Heart left ventricle (tissue), 16 donors: ENCODE data around the gene DCX. TPM values are rescaled to one million over a fixed set of nuclear protein-coding genes. Genes with fewer than 3 reads are reported as not detected.

Experiments used
- ATAC-seq, 4 donors: fragments of 200-7000 bp; cut with Tn5 transposase; one replicate each; pipeline ENCODE4 v1.9.1; 2020 to 2022; ENCODE audit warnings: moderate library complexity in 4 of 4, mild to moderate bottlenecking in 3 of 4, moderate number of reproducible peaks in 1 of 4
- DNase-seq, 5 donors: peaks; one replicate each; pipeline ENCODE4 v3.0.0-alpha.2; 2020
- H3K27ac ChIP-seq, 12 donors: fragments of 200-600 bp; sonication (generic) in 4 of 12; one replicate each; pipeline versions ENCODE4 v1.5.0 to v1.8.0; 2016 to 2022; ENCODE audit warnings: mild to moderate bottlenecking in 2 of 12
- H3K27me3 ChIP-seq, 9 donors: fragments of 200-600 bp; sonication (generic) in 2 of 9; one replicate each; pipeline versions ENCODE4 v1.5.1 to v1.8.0; 2016 to 2022; ENCODE audit warnings: mild to moderate bottlenecking in 3 of 9
- H3K36me3 ChIP-seq, 9 donors: fragments of 200-600 bp; sonication (generic) in 2 of 9; one replicate each; pipeline versions ENCODE4 v1.5.0 to v1.8.0; 2018 to 2022; ENCODE audit warnings: mild to moderate bottlenecking in 2 of 9
- H3K4me1 ChIP-seq, 12 donors: fragments of 200-600 bp; sonication (generic) in 4 of 12; one replicate each; pipeline versions ENCODE4 v1.5.0 to v1.8.0; 2016 to 2022; ENCODE audit warnings: mild to moderate bottlenecking in 3 of 12
- H3K4me3 ChIP-seq, 12 donors: fragments of 200-600 bp; sonication (generic) in 4 of 12; one replicate each; pipeline versions ENCODE4 v1.5.0 to v1.8.0; 2017 to 2022; ENCODE audit warnings: mild to moderate bottlenecking in 9 of 12, moderate library complexity in 4 of 12
- H3K9me3 ChIP-seq, 12 donors: fragments of 200-600 bp; sonication (generic) in 4 of 12; one replicate each; pipeline versions ENCODE4 v1.5.0 to v1.8.0; 2016 to 2022; ENCODE audit warnings: mild to moderate bottlenecking in 1 of 12
- CTCF ChIP-seq, 12 donors: fragments of 200-600 bp; sonication (generic) in 4 of 12; IDR thresholded peaks; one replicate each; pipeline versions ENCODE4 v1.5.0 to v1.8.0; 2018 to 2022; ENCODE audit warnings: antibody characterized with exemption in 12 of 12, mild to moderate bottlenecking in 5 of 12
- POLR2A ChIP-seq, 2 donors: fragments of 450-650 bp; IDR thresholded peaks; one replicate each; pipeline ENCODE4 v1.6.1; 2017; ENCODE audit warnings: antibody characterized with exemption in 2 of 2, mild to moderate bottlenecking in 2 of 2, moderate library complexity in 2 of 2
- WGBS, 4 donors: extraction: QIAGEN DNeasy Blood & Tissue Kit in 2 of 4; methylation state at CpG; one replicate each; pipeline versions ENCODE4 v1.1.5 to v1.1.7; 2013 to 2018; 5-methylcytosine and 5-hydroxymethylcytosine counted together
- intact Hi-C, 10 donors: fragments of 100-400 bp; cut with DNase I; formaldehyde crosslinking; loops; one replicate each; pipeline versions ENCODE4 v1.11.1 to v1.14.2; 2022
- polyA plus RNA-seq, 2 donors: library from polyadenylated mRNA; stranded (reverse); fragments of 200-250 nt; gene quantifications; one replicate each; pipeline ENCODE4 v1.2.3, GENCODE V29; 2013
- total RNA-seq, 9 donors: library from RNA; depleted of rRNA in 2 of 9; stranded (reverse); fragments of >200 nt in 2 of 9; fragmentation: NEBNext Ultra II Directional in 3 of 9; extraction: Animal tissue kit (Norgen Biotek cat#: 25700) in 3 of 9; gene quantifications; one replicate each; pipeline versions ENCODE4 v1.1.0 to v1.2.4, GENCODE V29; 2016 to 2023
- donor health status: ischemic (EF 13 %, LVEDD 7.1; RV severe dilation, severe dysfunction).
- donor health status: healthy with polysubstance abuse.
- donor health status: DM: no; HTN: yes; CAD: no.
- donor health status: DM: no; HTN: no; CAD: no.
- donor health status: ischemic (EF 25% LVEDD 6.9; RV normal size, moderate dysfunction).
- donor health status: ischemic (EF 25% LVEDD 5.7; RV mildly dilated, moderate dysfunction).
- donor health status: healthy.
- donor health status: DM: yes; HTN: yes; CAD: no.
- donor health status: ischemic (EF 35%, LVEDD 5.7; RV mildly dilated, moderate dysfunction).
- donor health status: nonischemic (EF 11% LVEDD 7.7; RV severe dilation, severe dysfunction).
- donor health status: DM: yes; HTN: yes; CAD: no.
- donor health status: PGD.
- donor health status: ischemic (EF 29% LVEDD 5.4; RV normal size, mild dysfunction).
- donor health status: nonischemic (EF 23%, LVEDD 6.1; RV moderate dilation, normal function).

The DCX gene
- total and polyA plus RNA-seq, 11 donors = 0.04 to 0.09 (median 0.07) TPM; not detected in 7

- no peak for DNase-seq
- no peak overlapping the region for H3K27ac ChIP-seq
- H3K9me3 ChIP-seq = no peaks in the 10 kb centered on the region
- intact Hi-C loops = no loop called here
- H3K4me3 ChIP-seq = no peak overlapping the region
- H3K4me1 ChIP-seq = no peaks in the 10 kb centered on the region
- H3K36me3 ChIP-seq = no peaks in the 10 kb centered on the region
- peaks cover 0 to 12% (median 0%) of the 10 kb centered on the region in 9 donors for H3K27me3 ChIP-seq
- TF ChIP-seq CTCF (IDR thresholded peaks at IDR 0.05) (no peak), POLR2A (IDR thresholded peaks at IDR 0.05) (no peak)
- no peak for ATAC-seq
Observed at GRCh38 chrX:111339212-111339611, 72.8 kb downstream of the DCX start.

- Histone ChIP-seq H3K9me3 (no peaks in the 10 kb centered on the region), H3K4me3 (no peak overlapping the region), H3K27ac (no peak overlapping the region), H3K36me3 (no peaks in the 10 kb centered on the region), H3K4me1 (no peaks in the 10 kb centered on the region), H3K27me3 (peaks cover 0 to 20% (median 0%) of the 10 kb centered on the region in 9 donors)
- 45 to 63% (median 57%) methylated on average over 4 of the region's 4 CpGs for WGBS, 4 donors
- ATAC-seq (no peak), DNase-seq (no peak)
- TF ChIP-seq POLR2A (IDR thresholded peaks at IDR 0.05) = no peak
- TF ChIP-seq CTCF (IDR thresholded peaks at IDR 0.05) = no peak
- intact Hi-C loops = no loop called here
Observed at GRCh38 chrX:111338095-111338698, 73.8 kb downstream of the DCX start.

GRCh38 chrX:111337067-111337637 lies 74.8 kb downstream of the DCX start:
- ATAC-seq (no peak), DNase-seq (no peak)
- 45 to 63% (median 54%) methylated on average over 2 of the region's 2 CpGs for WGBS, 4 donors
- Histone ChIP-seq H3K36me3 (no peaks in the 10 kb centered on the region), H3K4me3 (no peak overlapping the region), H3K4me1 (no peaks in the 10 kb centered on the region), H3K27me3 (peaks cover 0 to 21% (median 0%) of the 10 kb centered on the region in 9 donors), H3K27ac (no peak overlapping the region), H3K9me3 (no peaks in the 10 kb centered on the region)
- intact Hi-C loops = no loop called here
- TF ChIP-seq POLR2A (IDR thresholded peaks at IDR 0.05) = no peak
- no peak for TF ChIP-seq CTCF (IDR thresholded peaks at IDR 0.05)

GRCh38 chrX:111336141-111336540 lies 75.9 kb downstream of the DCX start:
- Histone ChIP-seq H3K27ac (no peak overlapping the region), H3K27me3 (peaks cover 0 to 28% (median 0%) of the 10 kb centered on the region in 9 donors), H3K4me1 (no peaks in the 10 kb centered on the region), H3K4me3 (no peak overlapping the region), H3K9me3 (no peaks in the 10 kb centered on the region), H3K36me3 (no peaks in the 10 kb centered on the region)
- TF ChIP-seq POLR2A (IDR thresholded peaks at IDR 0.05) (no peak), CTCF (IDR thresholded peaks at IDR 0.05) (no peak)
- intact Hi-C loops = no loop called here
- DNase-seq (no peak), ATAC-seq (no peak)
- 45 to 71% (median 59%) methylated on average over 1 of the region's 1 CpG for WGBS, 4 donors
